SW480 (cell line): ENCODE measurements around the gene PALM.
"Not testable (repeated sequence)": the region's sequence is repeated elsewhere in the genome, so short reads cannot be mapped to it uniquely, and the experiment has no call there.

ENCODE experiments used
- DNase-seq: peaks from one replicate; pipeline ENCODE4 v3.0.0-alpha.2; 2016; ENCODE audit warnings: low spot score

The PALM gene, protein sequence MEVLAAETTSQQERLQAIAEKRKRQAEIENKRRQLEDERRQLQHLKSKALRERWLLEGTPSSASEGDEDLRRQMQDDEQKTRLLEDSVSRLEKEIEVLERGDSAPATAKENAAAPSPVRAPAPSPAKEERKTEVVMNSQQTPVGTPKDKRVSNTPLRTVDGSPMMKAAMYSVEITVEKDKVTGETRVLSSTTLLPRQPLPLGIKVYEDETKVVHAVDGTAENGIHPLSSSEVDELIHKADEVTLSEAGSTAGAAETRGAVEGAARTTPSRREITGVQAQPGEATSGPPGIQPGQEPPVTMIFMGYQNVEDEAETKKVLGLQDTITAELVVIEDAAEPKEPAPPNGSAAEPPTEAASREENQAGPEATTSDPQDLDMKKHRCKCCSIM

GRCh38 chr19:708154-709143 lies at the start of gene PALM:
PALM (plus strand) TSS chr19:708935; CDS start chr19:709147, 212 bp downstream.
- DNase-seq: no peak

DNA sequence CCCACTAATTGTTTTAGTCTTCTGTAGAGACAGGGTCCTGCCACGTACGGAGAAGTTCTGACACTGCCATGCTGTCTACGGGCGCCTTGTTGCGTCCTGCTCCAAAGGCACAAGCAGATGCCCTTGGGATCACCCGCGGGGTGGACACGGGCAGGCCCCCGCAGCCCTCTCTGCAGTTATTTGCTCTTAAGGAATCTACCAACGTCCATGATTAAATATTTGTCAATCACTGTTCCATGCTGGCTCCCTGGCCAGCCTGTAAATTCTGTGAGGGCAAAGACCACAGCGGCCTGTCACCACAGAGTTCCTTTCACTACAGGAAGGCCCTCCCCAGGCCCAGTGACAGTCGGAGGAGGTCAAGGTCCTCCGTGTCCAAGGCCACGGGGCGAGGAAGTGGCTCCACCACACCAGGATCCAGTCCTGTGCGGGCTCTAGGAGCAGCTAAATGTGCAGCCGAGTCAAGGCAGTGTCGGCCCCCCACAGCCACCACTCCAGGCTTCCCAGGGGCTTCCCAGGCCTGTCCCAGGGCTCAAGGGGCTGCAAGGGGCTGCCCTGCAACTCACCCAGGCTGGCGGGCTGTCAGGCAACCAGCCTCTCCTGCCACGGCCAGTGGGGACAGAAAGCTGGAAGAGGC lies 47.8 kb upstream of the PALM start:
- DNase-seq: no peak

DNA sequence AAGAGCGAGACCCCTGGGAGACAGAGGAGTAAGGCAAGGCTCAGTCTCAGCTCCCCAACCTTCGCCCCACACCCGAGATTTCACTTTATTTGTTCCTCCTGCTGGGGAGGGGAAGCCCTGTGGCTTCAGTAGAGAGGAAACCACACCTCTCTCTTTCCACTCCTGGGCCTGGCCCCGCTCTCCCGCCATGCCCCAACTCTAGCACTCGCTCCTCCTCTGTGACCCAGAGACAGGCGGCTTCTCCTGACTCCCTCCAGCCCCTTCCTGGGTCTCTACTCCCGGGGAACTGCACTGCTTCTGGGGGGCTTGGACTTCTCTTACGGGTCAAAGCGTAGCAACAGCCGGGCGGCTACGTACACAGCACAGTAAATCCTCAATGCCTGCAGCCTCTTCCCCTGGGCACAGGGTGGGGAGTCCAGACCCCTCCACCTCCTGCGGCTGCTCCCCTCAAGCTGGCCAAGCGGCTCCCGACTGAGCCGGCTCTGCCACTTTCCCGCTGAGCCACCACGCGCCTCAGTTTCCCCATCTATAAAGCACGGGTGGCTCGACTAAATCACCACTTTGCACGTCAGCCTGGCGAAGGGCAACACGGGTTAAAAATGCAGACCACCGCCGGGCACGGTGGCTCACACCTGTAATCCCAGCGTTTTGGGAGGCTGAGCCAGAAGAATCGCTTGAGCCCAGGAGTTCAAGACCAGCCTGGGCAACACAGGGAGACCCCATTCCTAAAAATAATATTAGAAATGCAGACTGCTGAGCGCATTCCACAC lies 47.1 kb upstream of the PALM start:
- no peak for DNase-seq

GRCh38 chr19:662207-662961 lies 46.4 kb upstream of the PALM start:
- peak; percentile 16 for DNase-seq

DNA sequence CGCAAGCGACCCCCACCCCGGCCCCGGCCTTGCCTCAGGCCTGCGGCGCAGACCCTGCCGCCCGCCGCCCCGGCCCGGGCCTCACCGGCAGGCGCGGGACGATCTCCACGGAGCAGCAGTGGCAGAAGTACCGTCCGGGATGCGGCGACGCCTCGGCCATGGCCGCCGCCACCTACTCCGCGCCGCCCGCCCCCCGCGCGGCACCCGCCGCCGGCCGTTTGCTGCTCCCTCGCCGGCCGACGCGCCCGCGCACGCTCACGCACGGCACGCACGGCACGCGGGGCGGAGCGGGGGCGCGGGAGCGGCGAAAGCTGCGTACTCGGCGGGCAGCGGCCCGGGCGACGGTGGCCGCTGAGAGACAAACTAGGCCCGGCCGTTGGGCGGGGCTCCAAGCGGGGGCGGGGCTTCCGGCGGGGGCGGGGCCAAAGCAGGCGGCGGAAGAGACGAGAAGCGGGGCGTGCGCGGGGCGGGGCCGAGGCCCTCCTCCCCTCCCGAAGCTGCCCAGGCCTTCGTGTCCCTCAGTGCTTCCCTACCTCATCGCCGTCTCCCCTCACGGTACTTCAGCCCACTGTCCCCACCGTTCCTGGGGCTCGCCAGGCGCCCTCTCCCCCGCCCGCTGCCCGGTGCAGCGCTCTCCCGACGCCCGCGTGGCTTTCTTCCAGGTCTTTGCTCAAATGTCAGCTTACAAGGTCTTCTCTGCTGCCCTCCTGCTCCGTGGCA lies 45.6 kb upstream of the PALM start, which contains the start of gene RNF126:
Gene RNF126, minus strand, starts transcription at position 253 of the 720 bp plus-strand sequence. Its CDS starts 93 bp downstream, at position 160.
- DNase-seq: peak; percentile 73

DNA sequence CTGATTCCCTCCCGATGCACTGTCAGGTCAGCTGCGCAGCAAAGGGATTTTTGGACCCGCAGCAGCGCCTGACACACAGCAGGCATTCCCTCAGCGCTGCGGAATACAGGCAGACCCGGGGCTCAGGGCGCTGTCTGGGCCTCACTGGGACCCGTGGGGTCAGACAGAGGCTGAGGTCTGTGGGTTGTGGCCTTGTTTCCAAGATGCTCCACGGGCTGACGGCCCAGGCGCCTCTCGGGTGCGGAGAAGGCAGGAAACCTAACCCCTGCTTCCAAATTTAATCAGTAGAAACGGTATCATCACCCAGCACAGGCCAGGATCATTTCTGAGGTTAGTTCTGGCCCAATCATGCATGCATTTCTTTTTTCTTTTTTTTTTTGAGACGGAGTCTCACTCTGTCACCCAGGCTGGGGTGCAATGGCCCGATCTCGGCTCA lies 45.0 kb upstream of the PALM start:
- no peak for DNase-seq

GRCh38 chr19:664913-665443 lies 43.8 kb upstream of the PALM start:
- DNase-seq: peak; percentile 56

GRCh38 chr19:666985-667573 lies 41.7 kb upstream of the PALM start:
- not testable (repeated sequence) for DNase-seq

DNA sequence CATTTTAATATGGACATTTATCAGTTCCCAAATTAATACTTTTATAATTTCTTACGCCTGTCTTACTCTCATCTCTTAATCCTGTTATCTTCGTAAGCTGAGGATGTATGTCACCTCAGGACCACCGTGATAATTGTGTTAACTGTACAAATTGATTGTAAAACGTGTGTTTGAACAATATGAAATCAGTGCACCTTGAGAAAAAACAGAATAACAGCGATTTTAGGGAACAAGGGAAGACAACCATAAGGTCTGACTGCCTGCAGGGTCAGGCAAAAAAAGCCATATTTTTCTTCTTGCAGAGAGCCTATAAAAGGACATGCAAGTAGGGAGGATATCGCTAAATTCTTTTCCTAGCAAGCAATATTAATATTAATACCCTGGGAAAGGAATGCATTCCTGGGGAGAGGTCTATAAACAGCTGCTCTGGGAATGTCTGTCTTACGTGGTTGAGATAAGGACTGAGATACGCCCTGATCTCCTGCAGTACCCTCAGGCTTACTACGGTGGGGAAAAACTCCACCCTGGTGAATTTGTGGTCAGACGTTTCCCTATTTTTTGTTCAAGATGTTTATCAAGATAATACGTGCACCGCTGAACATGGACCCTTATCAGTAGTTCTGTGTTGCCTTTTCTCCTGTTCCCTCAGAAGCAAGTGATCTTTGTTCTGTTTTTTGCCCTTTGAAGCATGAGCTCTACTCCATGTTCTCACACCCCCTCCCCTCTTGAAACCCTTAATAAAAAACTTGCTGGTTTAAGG lies 39.9 kb upstream of the PALM start:
- DNase-seq: not testable (repeated sequence)

GRCh38 chr19:670609-671075 lies 38.1 kb upstream of the PALM start:
- peak; percentile 16 for DNase-seq

DNA sequence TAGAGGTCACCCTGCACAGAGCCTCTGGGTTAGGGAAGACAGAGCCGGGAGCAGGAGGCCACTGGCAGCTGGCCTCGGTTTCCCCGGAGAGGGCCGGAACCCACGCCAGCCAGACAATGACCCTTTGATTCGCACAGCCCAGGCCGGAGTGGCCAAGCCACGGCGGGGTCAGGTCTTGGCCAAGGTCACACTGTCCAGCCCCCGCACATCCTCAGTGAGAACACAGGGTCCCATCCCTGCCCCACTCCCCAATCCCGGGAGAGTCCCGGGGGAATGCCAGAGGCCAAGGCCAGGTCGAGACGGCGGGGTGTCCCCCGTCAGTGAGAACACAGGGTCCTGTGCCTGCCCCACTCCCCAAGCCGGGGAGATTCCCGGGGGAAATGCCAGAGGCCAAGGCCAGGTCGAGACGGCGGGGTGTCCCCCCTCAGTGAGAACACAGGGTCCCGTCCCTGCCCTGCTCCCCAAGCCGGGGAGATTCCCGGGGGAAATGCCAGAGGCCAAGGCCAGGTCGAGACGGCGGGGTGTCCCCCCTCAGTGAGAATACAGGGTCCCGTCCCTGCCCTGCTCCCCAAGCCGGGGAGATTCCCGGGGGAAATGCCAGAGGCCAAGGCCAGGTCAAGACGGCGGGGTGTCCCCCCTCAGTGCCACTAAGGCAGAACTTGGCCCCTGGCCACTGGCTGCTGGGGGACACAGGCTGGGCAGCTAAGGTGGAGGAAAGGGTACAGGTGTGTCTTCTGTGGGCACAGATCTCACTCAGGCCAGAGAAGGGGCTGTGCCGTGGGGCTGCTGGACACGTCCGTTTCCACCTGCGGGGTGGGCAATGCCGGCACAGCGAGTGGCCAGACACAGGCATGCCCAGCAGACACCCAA lies 34.2 kb upstream of the PALM start:
- no peak for DNase-seq

- no peak for DNase-seq
These were observed 32.8 kb upstream of the PALM start for GRCh38 chr19:676007-676338.

DNA sequence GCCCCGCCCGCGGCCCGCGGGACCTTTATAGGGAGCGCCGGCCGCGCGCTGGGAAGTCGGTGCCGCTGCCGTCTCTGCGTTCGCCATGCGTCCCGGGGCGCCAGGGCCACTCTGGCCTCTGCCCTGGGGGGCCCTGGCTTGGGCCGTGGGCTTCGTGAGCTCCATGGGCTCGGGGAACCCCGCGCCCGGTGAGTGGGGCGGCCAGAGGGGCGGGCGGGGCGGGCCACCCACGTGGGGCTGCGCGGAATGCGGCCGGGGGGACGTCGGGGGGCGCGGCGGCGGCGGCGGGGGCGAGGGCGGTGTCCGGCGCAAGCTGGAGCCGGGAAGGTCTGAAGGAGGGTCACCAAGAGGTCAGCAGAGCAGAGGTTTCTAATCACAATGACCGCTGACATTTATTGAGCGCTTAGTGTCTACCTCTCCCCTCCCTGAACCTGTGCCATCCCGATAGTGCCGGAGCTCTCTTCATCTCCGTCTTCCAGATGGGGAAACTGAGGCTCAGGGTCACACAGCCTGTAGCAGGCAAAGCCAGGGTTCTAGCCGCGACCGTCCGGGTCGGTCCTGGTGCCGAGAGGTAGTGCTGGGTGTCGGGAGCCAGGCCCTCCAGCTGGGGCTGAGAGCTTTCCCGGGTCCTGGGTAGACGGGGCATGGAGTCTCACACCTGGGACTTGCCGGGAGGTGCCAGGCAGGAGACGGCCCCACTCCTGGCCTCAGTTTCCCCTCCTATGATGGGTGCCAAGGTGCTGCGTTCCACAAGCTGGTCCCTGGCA lies 32.2 kb upstream of the PALM start, which contains the start of gene FSTL3:
Gene FSTL3, plus strand, starts transcription at position 54 of the 767 bp plus-strand sequence. Its CDS starts 32 bp downstream, at position 86.
- DNase-seq: peak; percentile 21

DNA sequence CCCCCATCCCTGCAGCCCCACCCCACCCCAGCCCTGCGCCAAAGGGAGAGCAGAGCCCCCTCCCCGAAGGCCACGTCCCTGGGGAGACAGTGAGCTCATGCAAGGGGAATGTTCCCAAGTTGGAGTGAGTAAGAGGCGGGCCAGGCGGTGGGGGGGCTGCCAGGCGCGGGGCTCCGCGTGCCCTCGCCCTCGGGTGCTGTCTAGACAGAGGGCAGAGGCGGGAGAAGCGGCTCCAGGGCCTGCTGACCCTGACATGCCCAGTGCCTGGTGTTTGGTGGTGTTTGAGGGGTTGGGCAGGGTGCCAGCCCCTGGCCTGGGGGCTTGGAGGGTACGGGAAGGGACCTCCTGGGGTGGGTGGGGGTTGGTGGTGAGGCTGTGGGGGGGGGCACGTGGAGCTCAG lies 31.5 kb upstream of the PALM start:
- DNase-seq: peak; percentile 52

DNA sequence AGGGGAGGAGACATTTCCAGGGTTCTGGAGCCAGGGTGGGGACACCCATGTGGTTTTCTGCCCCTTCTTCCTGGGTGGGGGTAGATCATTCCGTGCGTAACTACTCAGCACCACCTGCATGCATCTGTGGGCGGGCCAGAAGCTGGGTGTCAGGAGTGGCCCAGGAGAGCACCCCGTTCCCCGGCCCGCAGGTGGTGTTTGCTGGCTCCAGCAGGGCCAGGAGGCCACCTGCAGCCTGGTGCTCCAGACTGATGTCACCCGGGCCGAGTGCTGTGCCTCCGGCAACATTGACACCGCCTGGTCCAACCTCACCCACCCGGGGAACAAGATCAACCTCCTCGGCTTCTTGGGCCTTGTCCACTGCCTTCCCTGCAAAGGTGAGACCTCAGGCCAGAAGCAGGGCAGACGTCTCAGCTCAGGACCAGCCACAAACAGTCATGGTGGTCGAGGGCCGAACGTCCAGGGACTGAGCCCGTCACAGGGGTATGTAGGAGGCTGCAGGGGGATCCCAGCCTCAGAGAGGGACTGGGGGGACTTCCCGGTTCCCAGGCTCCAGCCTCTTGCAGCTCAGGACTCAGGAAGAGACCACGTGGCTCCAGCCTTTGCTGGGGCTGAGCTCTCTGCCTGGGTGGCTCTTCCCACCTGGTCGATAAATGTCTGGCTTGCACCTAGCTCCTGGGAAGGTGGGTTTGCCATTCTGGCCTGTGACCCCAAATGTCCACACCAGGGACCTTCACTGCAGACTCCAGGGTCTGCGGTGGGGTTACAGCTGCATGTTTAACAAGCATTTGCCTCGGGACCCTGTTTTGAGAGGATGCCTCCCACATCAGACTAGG lies 30.9 kb upstream of the PALM start:
- peak; percentile 31 for DNase-seq
